Measurements from ENCODE around the gene DNASE2. TPM values are rescaled to one million over a fixed set of nuclear protein-coding genes. Genes with fewer than 3 reads are reported as not detected.
"Not testable (repeated sequence)": the region's sequence is repeated elsewhere in the genome, so short reads cannot be mapped to it uniquely, and the experiment has no call there.

The DNASE2 gene
- total RNA-seq, 1 experiment from 2014 or later: 38.4 TPM

DNA sequence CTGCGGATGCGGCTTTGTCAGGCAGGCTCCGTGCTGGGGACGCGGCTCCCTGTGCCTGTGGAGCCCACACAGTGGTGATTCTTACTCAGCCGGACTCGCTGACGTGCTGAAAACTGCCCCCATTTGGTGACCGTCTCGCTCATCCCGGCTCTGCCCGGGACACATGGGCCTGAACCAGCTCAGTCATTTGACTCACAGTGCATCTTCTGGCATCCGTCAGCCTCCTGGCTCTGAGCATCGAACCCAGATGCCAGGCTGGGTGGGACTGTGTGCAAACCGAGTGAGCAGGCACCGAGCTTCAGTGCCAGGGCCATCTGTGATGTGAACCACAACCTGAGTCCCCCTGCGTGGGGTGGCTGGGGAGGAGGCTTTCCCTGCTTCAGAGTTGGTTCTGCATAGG, 15.2 kb upstream of the DNASE2 start:
- Mint-ChIP-seq H3K4me1 (ENCODE audit: low read depth, unreplicated experiment) (peaks cover 7% of the 10 kb centered on the region), H3K36me3 (ENCODE audit: insufficient read depth, unreplicated experiment) (peaks cover 17% of the 10 kb centered on the region), H3K4me3 (ENCODE audit: low read depth, unreplicated experiment) (no peak overlapping the region), H3K27me3 (ENCODE audit: unreplicated experiment) (no peaks in the 10 kb centered on the region), H3K9me3 (ENCODE audit: low read depth, unreplicated experiment) (no peaks in the 10 kb centered on the region), H3K27ac (ENCODE audit: unreplicated experiment) (no peak overlapping the region)
- CTCF ChIA-PET: no interaction called here
- intact Hi-C loops (cut with micrococcal nuclease; ENCODE audit: unreplicated experiment): no loop called here
- BruUV-seq (replicated peaks): no TSS peak
- TF ChIP-seq, protein P1, sequence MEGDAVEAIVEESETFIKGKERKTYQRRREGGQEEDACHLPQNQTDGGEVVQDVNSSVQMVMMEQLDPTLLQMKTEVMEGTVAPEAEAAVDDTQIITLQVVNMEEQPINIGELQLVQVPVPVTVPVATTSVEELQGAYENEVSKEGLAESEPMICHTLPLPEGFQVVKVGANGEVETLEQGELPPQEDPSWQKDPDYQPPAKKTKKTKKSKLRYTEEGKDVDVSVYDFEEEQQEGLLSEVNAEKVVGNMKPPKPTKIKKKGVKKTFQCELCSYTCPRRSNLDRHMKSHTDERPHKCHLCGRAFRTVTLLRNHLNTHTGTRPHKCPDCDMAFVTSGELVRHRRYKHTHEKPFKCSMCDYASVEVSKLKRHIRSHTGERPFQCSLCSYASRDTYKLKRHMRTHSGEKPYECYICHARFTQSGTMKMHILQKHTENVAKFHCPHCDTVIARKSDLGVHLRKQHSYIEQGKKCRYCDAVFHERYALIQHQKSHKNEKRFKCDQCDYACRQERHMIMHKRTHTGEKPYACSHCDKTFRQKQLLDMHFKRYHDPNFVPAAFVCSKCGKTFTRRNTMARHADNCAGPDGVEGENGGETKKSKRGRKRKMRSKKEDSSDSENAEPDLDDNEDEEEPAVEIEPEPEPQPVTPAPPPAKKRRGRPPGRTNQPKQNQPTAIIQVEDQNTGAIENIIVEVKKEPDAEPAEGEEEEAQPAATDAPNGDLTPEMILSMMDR (IDR thresholded peaks at IDR 0.05; ENCODE audit: unreplicated experiment): no peak
- DNase-seq: no peak

DNA sequence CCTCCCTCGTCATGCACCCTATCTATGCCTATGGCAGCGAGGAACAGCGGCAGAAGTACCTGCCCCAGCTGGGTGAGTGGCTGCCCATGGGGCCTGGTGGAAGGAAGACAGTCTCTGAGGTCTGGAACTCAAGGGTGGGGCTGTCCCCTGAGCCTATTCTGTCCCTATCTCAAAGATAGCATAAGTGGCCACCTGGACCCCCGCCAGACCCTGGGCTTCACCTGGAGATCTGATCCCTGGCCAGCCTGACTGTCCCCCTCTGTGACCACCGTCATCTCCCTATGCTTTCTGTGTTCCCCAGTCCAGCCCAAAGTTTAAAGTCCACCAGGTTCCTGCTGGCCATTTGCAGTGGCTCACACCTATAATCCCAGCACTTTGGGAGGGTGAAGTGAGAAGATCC, 12.3 kb upstream of the DNASE2 start:
- H3K9me3 Mint-ChIP-seq (ENCODE audit: low read depth, unreplicated experiment): no peaks in the 10 kb centered on the region
- H3K27ac Mint-ChIP-seq (ENCODE audit: unreplicated experiment): no peak overlapping the region
- intact Hi-C loops (cut with micrococcal nuclease; ENCODE audit: unreplicated experiment): no loop called here
- no TSS peak for BruUV-seq (replicated peaks)
- CTCF ChIA-PET: no interaction called here
- H3K4me3 Mint-ChIP-seq (ENCODE audit: low read depth, unreplicated experiment): no peak overlapping the region
- no peaks in the 10 kb centered on the region for H3K27me3 Mint-ChIP-seq (ENCODE audit: unreplicated experiment)
- no peak for DNase-seq
- TF ChIP-seq, protein P1 (IDR thresholded peaks at IDR 0.05; ENCODE audit: unreplicated experiment): no peak
- peaks cover 29% of the 10 kb centered on the region for H3K36me3 Mint-ChIP-seq (ENCODE audit: insufficient read depth, unreplicated experiment)
- peaks cover 15% of the 10 kb centered on the region for H3K4me1 Mint-ChIP-seq (ENCODE audit: low read depth, unreplicated experiment)

DNA sequence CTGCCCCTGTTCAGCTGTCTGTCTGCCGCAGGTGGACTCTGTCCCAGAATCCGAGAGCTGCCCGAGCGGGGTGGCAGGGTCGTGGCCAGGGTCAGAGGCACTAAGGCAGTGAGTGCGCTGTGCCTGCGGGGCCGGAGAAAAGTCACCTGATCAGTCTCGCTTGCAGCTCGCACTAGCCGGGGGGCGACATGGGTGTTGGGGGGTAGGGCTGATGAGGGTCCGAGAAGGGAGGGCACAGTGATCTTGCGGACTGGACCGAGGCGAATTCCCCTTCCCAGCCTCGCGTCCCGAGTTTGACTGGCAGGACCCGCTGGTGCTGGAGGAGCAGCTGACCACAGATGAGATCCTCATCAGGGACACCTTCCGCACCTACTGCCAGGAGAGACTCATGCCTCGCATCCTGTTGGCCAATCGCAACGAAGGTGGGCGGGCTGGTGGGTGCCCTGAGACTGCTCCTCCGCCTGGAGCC, 10.3 kb upstream of the DNASE2 start:
- Mint-ChIP-seq H3K4me1 (ENCODE audit: low read depth, unreplicated experiment) (peaks cover 15% of the 10 kb centered on the region), H3K36me3 (ENCODE audit: insufficient read depth, unreplicated experiment) (peaks cover 29% of the 10 kb centered on the region), H3K27ac (ENCODE audit: unreplicated experiment) (no peak overlapping the region), H3K9me3 (ENCODE audit: low read depth, unreplicated experiment) (no peaks in the 10 kb centered on the region), H3K27me3 (ENCODE audit: unreplicated experiment) (peaks cover 4% of the 10 kb centered on the region), H3K4me3 (ENCODE audit: low read depth, unreplicated experiment) (peak overlapping the region; percentile 90)
- BruUV-seq (replicated peaks): TSS peak; percentile 47
- intact Hi-C loops (cut with micrococcal nuclease; ENCODE audit: unreplicated experiment): no loop called here
- CTCF ChIA-PET: interaction anchor here (0.7 to 1.1 kb wide), 3 partner anchors 10 to 46 kb away, joined by 4 read pairs; partner anchors contain the start of gene DNASE2
- TF ChIP-seq, protein P1 (IDR thresholded peaks at IDR 0.05; ENCODE audit: unreplicated experiment): no peak
- DNase-seq: no peak

DNA sequence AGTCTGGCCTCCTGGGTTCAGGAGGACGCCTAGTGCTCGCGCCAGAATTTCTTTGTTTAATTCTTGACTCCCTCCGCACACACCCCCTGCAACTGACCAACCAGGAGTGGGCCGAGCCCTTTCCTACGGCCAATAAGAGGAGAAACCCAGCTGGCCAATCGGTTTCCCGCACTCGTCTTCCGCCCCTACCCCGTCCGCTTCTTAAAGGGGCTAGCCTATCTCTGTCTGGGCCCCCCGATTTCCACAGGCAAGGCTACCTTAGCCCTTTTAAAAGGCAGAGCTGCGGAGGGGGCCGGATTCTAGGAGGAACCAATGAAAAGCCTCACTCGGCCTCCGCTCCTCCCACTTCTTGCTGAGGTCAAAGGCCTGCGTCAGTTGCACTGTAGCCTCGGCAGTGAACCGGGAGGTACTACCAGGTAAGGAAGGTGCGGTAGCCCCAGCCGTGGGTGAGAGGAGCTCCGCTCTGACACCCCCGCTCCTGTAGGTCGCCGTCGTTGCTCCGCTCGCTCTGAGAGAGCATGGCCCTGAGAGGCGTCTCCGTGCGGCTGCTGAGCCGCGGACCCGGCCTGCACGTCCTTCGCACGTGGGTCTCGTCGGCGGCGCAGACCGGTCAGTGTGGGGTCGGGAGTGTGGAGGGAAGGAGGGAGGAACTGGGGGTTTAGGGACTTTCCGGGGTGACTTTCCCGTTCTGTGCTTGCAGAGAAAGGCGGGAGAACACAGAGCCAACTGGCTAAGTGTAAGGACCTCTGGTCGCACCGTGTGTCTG, 9.7 kb upstream of the DNASE2 start, which contains the start of gene GCDH:
TSS of gene GCDH (plus strand) at position 374 of the 766 bp plus-strand sequence. CDS start at position 519, 145 bp downstream.
- peak within 1 kb of the TSS; percentile 90 for H3K4me3 Mint-ChIP-seq (ENCODE audit: low read depth, unreplicated experiment)
- peak; percentile 89 for DNase-seq
- H3K27me3 Mint-ChIP-seq (ENCODE audit: unreplicated experiment): peaks cover 10% of the 10 kb centered on the region
- H3K4me1 Mint-ChIP-seq (ENCODE audit: low read depth, unreplicated experiment): peaks cover 15% of the 10 kb centered on the region
- intact Hi-C loops (cut with micrococcal nuclease; ENCODE audit: unreplicated experiment): no loop called here
- CTCF ChIA-PET: interaction anchor here (0.7 to 1.1 kb wide), 3 partner anchors 9 to 47 kb away, joined by 4 read pairs; partner anchors contain the start of gene DNASE2
- H3K36me3 Mint-ChIP-seq (ENCODE audit: insufficient read depth, unreplicated experiment): peaks cover 29% of the 10 kb centered on the region
- BruUV-seq (replicated peaks): no TSS peak
- TF ChIP-seq, protein P1 (IDR thresholded peaks at IDR 0.05; ENCODE audit: unreplicated experiment): no peak
- H3K9me3 Mint-ChIP-seq (ENCODE audit: low read depth, unreplicated experiment): no peaks in the 10 kb centered on the region
- H3K27ac Mint-ChIP-seq (ENCODE audit: unreplicated experiment): peak within 1 kb of the TSS; percentile 71

DNA sequence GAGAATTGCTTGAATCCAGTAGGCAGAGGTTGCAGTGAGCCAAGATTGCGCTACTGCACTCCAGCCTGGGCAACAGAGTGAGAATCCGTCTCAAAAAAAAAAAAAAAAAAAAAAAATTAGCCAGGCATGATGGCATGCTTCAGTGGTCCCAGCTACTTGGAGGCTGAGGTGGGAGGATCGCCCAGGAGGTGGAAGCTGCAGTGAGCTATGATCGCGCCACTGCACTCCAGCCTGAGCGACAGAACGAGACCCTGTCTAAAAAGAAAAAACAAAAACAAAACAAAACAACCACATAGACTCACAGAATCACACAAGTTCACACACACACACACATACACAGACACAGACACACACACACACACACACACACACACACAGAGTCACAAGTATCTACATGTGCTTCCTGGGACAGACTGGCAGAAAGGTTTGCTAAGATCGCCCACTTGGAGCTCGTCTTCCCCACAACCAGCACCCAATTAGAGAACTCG, 9.1 kb upstream of the DNASE2 start:
- peak overlapping the region; percentile 90 for H3K4me3 Mint-ChIP-seq (ENCODE audit: low read depth, unreplicated experiment)
- BruUV-seq (replicated peaks); DNase-seq; intact Hi-C loops (cut with micrococcal nuclease; ENCODE audit: unreplicated experiment); H3K9me3 Mint-ChIP-seq (ENCODE audit: low read depth, unreplicated experiment): not testable (repeated sequence)
- CTCF ChIA-PET: interaction anchor here (1.1 kb wide), 2 partner anchors 9 to 47 kb away, joined by 4 read pairs; partner anchors contain the start of gene DNASE2
- H3K27me3 Mint-ChIP-seq (ENCODE audit: unreplicated experiment): peaks cover 15% of the 10 kb centered on the region
- peaks cover 17% of the 10 kb centered on the region for H3K4me1 Mint-ChIP-seq (ENCODE audit: low read depth, unreplicated experiment)
- H3K27ac Mint-ChIP-seq (ENCODE audit: unreplicated experiment): peak overlapping the region; percentile 71
- peaks cover 29% of the 10 kb centered on the region for H3K36me3 Mint-ChIP-seq (ENCODE audit: insufficient read depth, unreplicated experiment)
